SK-N-SH (cell line): ENCODE results near the gene ZDHHC21. TPM values are rescaled to one million over a fixed set of nuclear protein-coding genes. Genes with fewer than 3 reads are reported as not detected.
"Not testable (repeated sequence)": the region's sequence is repeated elsewhere in the genome, so short reads cannot be mapped to it uniquely, and the experiment has no call there.

Experiments
- CTCF ChIA-PET: fragments of 300-600, 350-600 bp; formaldehyde crosslinking; extraction: SDS; loops from one replicate; lab custom pipeline; 2021; lab: Yijun Ruan, JAX
- POLR2A ChIA-PET: fragments of 350-600 bp; sonication (Branson Sonifier 250); formaldehyde crosslinking; extraction: SDS; loops from one replicate; lab custom pipeline; 2020; ENCODE audit warnings: antibody characterized with exemption, inconsistent platforms; lab: Yijun Ruan, JAX
- DNase-seq: peaks from one replicate; pipeline ENCODE4 v3.0.0; 2012
- H2AFZ ChIP-seq: fragments of 200-600 bp; sonication (generic); 2 replicates; pipeline ENCODE4 v1.8.1; 2016; ENCODE audit warnings: antibody characterized with exemption, mild to moderate bottlenecking, low read depth
- H3F3A ChIP-seq: fragments of 200-600 bp; sonication (generic); replicated peaks from 2 replicates; pipeline ENCODE3; 2016; ENCODE audit warnings: antibody characterized with exemption, mild to moderate bottlenecking; ENCODE audit not compliant: insufficient read depth
- H3K27ac ChIP-seq, 2 experiments: fragments of 200-500 bp in 1 of 2; fragments of 200-600 bp in 1 of 2; sonication (Bioruptor generic) in 1 of 2; sonication (generic), shearing (Covaris generic) in 1 of 2; 2 replicates each; pipeline versions ENCODE4 v1.5.1 to v1.6.1; 2014 to 2016; ENCODE audit warnings: low read depth in 2 of 2, inconsistent platforms in 1 of 2, low read length in 1 of 2, mild to moderate bottlenecking in 1 of 2, mixed read lengths in 1 of 2
- H3K27me3 ChIP-seq: fragments of 200-600 bp; sonication (generic), shearing (Covaris generic); 2 replicates; pipeline ENCODE4 v1.6.1; 2016; ENCODE audit warnings: mixed run types; ENCODE audit not compliant: insufficient read depth
- H3K36me3 ChIP-seq, 2 experiments: fragments of 200-500 bp in 1 of 2; fragments of 200-600 bp in 1 of 2; sonication (Bioruptor generic) in 1 of 2; sonication (generic) in 1 of 2; replicated peaks in 1 of 2; 2 replicates each; pipeline versions ENCODE3 to v1.5.1; 2014 to 2016; ENCODE audit warnings: low read length in 1 of 2, mild to moderate bottlenecking in 1 of 2; ENCODE audit not compliant: insufficient read depth in 2 of 2, control insufficient read depth in 1 of 2
- H3K4me1 ChIP-seq, 2 experiments: fragments of 200-500 bp in 1 of 2; fragments of 200-600 bp in 1 of 2; sonication (Bioruptor generic) in 1 of 2; sonication (generic), shearing (Covaris generic) in 1 of 2; 2 replicates each; pipeline versions ENCODE4 v1.5.1 to v1.6.1; 2014 to 2016; ENCODE audit warnings: low read depth in 1 of 2, low read length in 1 of 2, mixed run types in 1 of 2; ENCODE audit not compliant: insufficient read depth in 2 of 2, control insufficient read depth in 1 of 2
- H3K4me2 ChIP-seq: fragments of 200-600 bp; sonication (generic), shearing (Covaris generic); 2 replicates; pipeline ENCODE4 v1.6.1; 2017; ENCODE audit warnings: mixed run types
- H3K4me3 ChIP-seq, 2 experiments: fragments of 200-500 bp in 1 of 2; fragments of 200-600 bp in 1 of 2; sonication (Bioruptor generic) in 1 of 2; sonication (generic), shearing (Covaris generic) in 1 of 2; 2 replicates each; pipeline versions ENCODE4 v1.5.1 to v1.8.1; 2014 to 2016; ENCODE audit warnings: low read depth in 2 of 2, inconsistent platforms in 1 of 2, low read length in 1 of 2, mild to moderate bottlenecking in 1 of 2, mixed read lengths in 1 of 2, moderate library complexity in 1 of 2
- H3K79me2 ChIP-seq: fragments of 200-600 bp; sonication (generic); 2 replicates; pipeline ENCODE4 v1.8.1; 2017; ENCODE audit warnings: mild to moderate bottlenecking; ENCODE audit not compliant: insufficient read depth
- H3K9ac ChIP-seq: fragments of 200-600 bp; sonication (generic); 2 replicates; pipeline ENCODE4 v1.6.1; 2017; ENCODE audit warnings: mixed run types
- H3K9me2 ChIP-seq: fragments of 200-600 bp; sonication (generic); 2 replicates; pipeline ENCODE4 v1.6.1; 2017; ENCODE audit warnings: mixed run types
- H3K9me3 ChIP-seq: fragments of 200-600 bp; sonication (generic); 2 replicates; pipeline ENCODE4 v1.6.1; 2017; ENCODE audit warnings: mixed run types, mild to moderate bottlenecking, moderate library complexity
- H4K20me1 ChIP-seq: fragments of 200-600 bp; sonication (generic); 2 replicates; pipeline ENCODE4 v1.6.1; 2017; ENCODE audit warnings: mild to moderate bottlenecking, mixed run types; ENCODE audit not compliant: insufficient read depth
- GATA2 ChIP-seq: sonication (generic); formaldehyde crosslinking; IDR thresholded peaks from 2 replicates; pipeline ENCODE4 v1.5.0; 2020; ENCODE audit warnings: mild to moderate bottlenecking, missing genetic modification reagents
- MXI1 ChIP-seq: IDR thresholded peaks from 2 replicates; pipeline ENCODE4 v1.6.1; 2012; ENCODE audit warnings: mild to moderate bottlenecking, low read depth, low read length, improper control_type of control experiment
- NFIC ChIP-seq: IDR thresholded peaks from 2 replicates; pipeline ENCODE4 v1.4.0; 2012; ENCODE audit warnings: borderline replicate concordance
- RAD21 ChIP-seq: IDR thresholded peaks from 2 replicates; pipeline ENCODE4 v1.6.1; 2012; ENCODE audit warnings: mild to moderate bottlenecking, low read length
- RCOR1 ChIP-seq: fragments of 150-350 bp; IDR thresholded peaks from 2 replicates; pipeline ENCODE4 v1.6.1; 2017; ENCODE audit warnings: antibody characterized with exemption, low read length
- RFX5 ChIP-seq: IDR thresholded peaks from 2 replicates; pipeline ENCODE4 v1.6.1; 2012; ENCODE audit warnings: mild to moderate bottlenecking, improper control_type of control experiment, low read length
- SIN3A ChIP-seq: IDR thresholded peaks from 2 replicates; pipeline ENCODE4 v1.6.1; 2012; ENCODE audit warnings: low read depth, mild to moderate bottlenecking, low read length, moderate library complexity, borderline replicate concordance
- SMC3 ChIP-seq: IDR thresholded peaks from 2 replicates; pipeline ENCODE4 v1.6.1; 2012; ENCODE audit warnings: low read depth, low read length, improper control_type of control experiment
- WGBS: methylation state at CpG from one replicate; pipeline ENCODE4 v1.1.6; 2017; ENCODE audit warnings: low lambda C conversion rate; 5-methylcytosine and 5-hydroxymethylcytosine counted together
- polyA plus RNA-seq, 3 experiments: library from polyadenylated mRNA; depleted of rRNA; stranded (reverse); fragments of >200 nt; gene quantifications; 2 replicates each; pipeline ENCODE4 v1.2.3, GENCODE V29; 2012
- TF ChIP-seq, protein P1 (sequence below): IDR thresholded peaks from 2 replicates; pipeline ENCODE4; 2012
- TF ChIP-seq, protein P2 (sequence below): IDR thresholded peaks from 2 replicates; pipeline ENCODE4 v1.4.0; 2012; ENCODE audit warnings: low read depth
- TF ChIP-seq, protein P3 (sequence below): fragments of 150-350 bp; IDR thresholded peaks from 2 replicates; pipeline ENCODE4 v1.6.1; 2016; ENCODE audit warnings: mild to moderate bottlenecking, low read depth, low read length

ZDHHC21 gene
- polyA plus RNA-seq, 1 of the 3 experiments (the other 2 are of a cell fraction): 2.9 TPM

DNA sequence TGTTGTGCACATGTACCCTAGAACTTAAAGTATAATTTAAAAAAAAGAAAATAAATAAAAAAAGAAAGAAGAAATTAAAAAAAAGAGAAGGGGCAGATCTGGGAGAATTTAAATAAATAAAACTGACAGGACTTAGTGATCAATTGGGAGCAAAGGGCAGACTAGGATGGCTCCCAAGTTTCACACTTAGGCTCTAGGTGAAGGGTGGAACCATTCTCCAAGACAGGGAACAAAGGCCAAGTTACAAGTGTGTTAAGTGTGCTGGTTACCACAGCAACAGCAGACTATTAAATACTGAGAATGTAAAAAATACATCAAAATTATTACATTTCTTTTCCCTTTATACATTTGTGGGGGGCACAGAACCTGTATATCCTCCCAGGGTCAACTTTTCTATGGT is 7.1 kb downstream of the ZDHHC21 start (continued):
- TF ChIP-seq, protein P1, sequence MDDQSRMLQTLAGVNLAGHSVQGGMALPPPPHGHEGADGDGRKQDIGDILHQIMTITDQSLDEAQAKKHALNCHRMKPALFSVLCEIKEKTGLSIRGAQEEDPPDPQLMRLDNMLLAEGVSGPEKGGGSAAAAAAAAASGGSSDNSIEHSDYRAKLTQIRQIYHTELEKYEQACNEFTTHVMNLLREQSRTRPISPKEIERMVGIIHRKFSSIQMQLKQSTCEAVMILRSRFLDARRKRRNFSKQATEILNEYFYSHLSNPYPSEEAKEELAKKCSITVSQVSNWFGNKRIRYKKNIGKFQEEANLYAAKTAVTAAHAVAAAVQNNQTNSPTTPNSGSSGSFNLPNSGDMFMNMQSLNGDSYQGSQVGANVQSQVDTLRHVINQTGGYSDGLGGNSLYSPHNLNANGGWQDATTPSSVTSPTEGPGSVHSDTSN: no peak
- no peak for TF ChIP-seq RCOR1
- no peak for TF ChIP-seq SMC3
- TF ChIP-seq, protein P2, sequence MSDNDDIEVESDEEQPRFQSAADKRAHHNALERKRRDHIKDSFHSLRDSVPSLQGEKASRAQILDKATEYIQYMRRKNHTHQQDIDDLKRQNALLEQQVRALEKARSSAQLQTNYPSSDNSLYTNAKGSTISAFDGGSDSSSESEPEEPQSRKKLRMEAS: no peak
- TF ChIP-seq MXI1: no peak
- no peak for TF ChIP-seq RFX5

GRCh38 chr9:14682616-14683015 is 10.6 kb downstream of the ZDHHC21 start:
- H3K27ac ChIP-seq, H3K9ac ChIP-seq, CTCF ChIA-PET, H3K4me3 ChIP-seq, H4K20me1 ChIP-seq, POLR2A ChIA-PET, H3K4me1 ChIP-seq, H3K4me2 ChIP-seq, H3K27me3 ChIP-seq, H3K9me3 ChIP-seq, H3K9me2 ChIP-seq, DNase-seq, H2AFZ ChIP-seq, H3K79me2 ChIP-seq: not testable (repeated sequence)
- peaks cover 15 to 27% of the 10 kb centered on the region in 2 experiments for H3K36me3 ChIP-seq
- 93% methylated on average over 4 of the region's 4 CpGs for WGBS
- peaks cover 15% of the 10 kb centered on the region for H3F3A ChIP-seq

DNA sequence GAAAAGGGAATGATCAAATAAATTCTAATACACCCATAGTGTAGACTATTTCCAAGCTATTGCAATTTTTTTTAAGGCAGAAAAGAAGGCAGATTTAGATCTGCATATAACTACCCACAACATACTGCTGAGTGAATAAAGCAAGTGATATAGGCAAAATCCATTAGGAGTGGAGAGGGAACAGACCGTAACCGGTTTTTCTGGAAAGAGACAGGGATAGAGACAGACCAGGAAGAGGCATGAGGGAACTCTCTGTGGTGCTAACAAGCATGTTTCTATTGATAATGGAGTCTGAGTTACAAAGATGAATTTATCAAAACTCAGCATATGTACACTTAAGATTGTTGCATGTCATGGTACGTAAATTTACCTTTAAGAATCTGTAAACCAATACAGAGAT is 14.5 kb downstream of the ZDHHC21 start:
- ChIA-PET POLR2A (no interaction called here), CTCF (no interaction called here)
- peaks cover 15 to 53% of the 10 kb centered on the region in 2 experiments for H3K36me3 ChIP-seq
- no peaks in the 10 kb centered on the region for H3K9me3 ChIP-seq
- H3F3A ChIP-seq: no peaks in the 10 kb centered on the region
- H3K79me2 ChIP-seq: no peaks in the 10 kb centered on the region
- no peak overlapping the region for H3K27ac ChIP-seq
- no peak overlapping the region for H3K9ac ChIP-seq
- H3K4me2 ChIP-seq: no peak overlapping the region
- no peak for DNase-seq
- no peaks in the 10 kb centered on the region; a peak in 1 of 4 replicates for H3K4me1 ChIP-seq
- WGBS: 94% methylated on average over 3 of the region's 3 CpGs
- no peak overlapping the region for H2AFZ ChIP-seq
- no peak overlapping the region for H3K4me3 ChIP-seq
- H3K27me3 ChIP-seq: no peaks in the 10 kb centered on the region
- TF ChIP-seq SIN3A (no peak), GATA2 (CRISPR knock-in tag) (no peak), RFX5 (no peak), SMC3 (no peak), RAD21 (no peak), NFIC (no peak)
- TF ChIP-seq, protein P3, sequence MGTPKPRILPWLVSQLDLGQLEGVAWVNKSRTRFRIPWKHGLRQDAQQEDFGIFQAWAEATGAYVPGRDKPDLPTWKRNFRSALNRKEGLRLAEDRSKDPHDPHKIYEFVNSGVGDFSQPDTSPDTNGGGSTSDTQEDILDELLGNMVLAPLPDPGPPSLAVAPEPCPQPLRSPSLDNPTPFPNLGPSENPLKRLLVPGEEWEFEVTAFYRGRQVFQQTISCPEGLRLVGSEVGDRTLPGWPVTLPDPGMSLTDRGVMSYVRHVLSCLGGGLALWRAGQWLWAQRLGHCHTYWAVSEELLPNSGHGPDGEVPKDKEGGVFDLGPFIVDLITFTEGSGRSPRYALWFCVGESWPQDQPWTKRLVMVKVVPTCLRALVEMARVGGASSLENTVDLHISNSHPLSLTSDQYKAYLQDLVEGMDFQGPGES: no peak
- 0 out of 2 replicates have a peak, but pooled peaks cover 3% of the 10 kb centered on the region for H3K9me2 ChIP-seq
- no peaks in the 10 kb centered on the region for H4K20me1 ChIP-seq
